Stomach (tissue), 9 donors: Measurements from ENCODE around the gene TLR6. TPM values are rescaled to one million over a fixed set of nuclear protein-coding genes. Genes with fewer than 3 reads are reported as not detected.

Source experiments
- DNase-seq, 2 donors: peaks; one replicate each; pipeline versions ENCODE4 v3.0.0 to v3.0.0-alpha.2; 2013 to 2019
- H3K27ac ChIP-seq, 5 donors: fragments of 200-600 bp in 4 of 5; sonication (generic) in 4 of 5; one replicate each; pipeline ENCODE4 v1.5.1; 2013 to 2019; ENCODE audit warnings: mild to moderate bottlenecking in 1 of 5, moderate library complexity in 1 of 5
- H3K27me3 ChIP-seq, 3 donors: fragments of 200-600 bp; sonication (generic); one replicate each; pipeline ENCODE4 v1.5.1; 2017 to 2019; ENCODE audit warnings: mixed run types in 1 of 3
- H3K36me3 ChIP-seq, 4 donors: fragments of 200-600 bp; sonication (generic); 1 replicate in 3 of 4; 2 replicates in 1 of 4; pipeline ENCODE4 v1.5.1; 2016 to 2019
- H3K4me1 ChIP-seq, 4 donors: fragments of 200-600 bp; sonication (generic); one replicate each; pipeline ENCODE4 v1.5.1; 2016 to 2019
- H3K4me3 ChIP-seq, 4 donors: fragments of 200-600 bp; sonication (generic) in 3 of 4; one replicate each; pipeline ENCODE4 v1.5.1; 2016 to 2019; ENCODE audit warnings: mild to moderate bottlenecking in 1 of 4
- H3K9me3 ChIP-seq, 4 donors: fragments of 200-600 bp; sonication (generic); one replicate each; pipeline ENCODE4 v1.5.1; 2016 to 2019
- EP300 ChIP-seq: sonication (generic); formaldehyde crosslinking; IDR thresholded peaks from one replicate; pipeline ENCODE4 v1.6.1; 2017; ENCODE audit warnings: antibody characterized with exemption
- POLR2A ChIP-seq, 4 donors: fragments of 450-650 bp; IDR thresholded peaks; one replicate each; pipeline ENCODE4 v1.6.1; 2016; ENCODE audit warnings: antibody characterized with exemption in 4 of 4, control low read depth in 2 of 4, mild to moderate bottlenecking in 1 of 4, moderate library complexity in 1 of 4
- POLR2AphosphoS5 ChIP-seq, 3 donors: sonication (generic); formaldehyde crosslinking; IDR thresholded peaks; one replicate each; pipeline ENCODE4 v1.6.1; 2016; ENCODE audit warnings: antibody characterized with exemption in 3 of 3
- WGBS, 5 donors: extraction: QIAGEN DNeasy Blood & Tissue Kit in 3 of 5; methylation state at CpG; one replicate each; pipeline versions ENCODE4 v1.1.5 to v1.1.7; 2013 to 2018; 5-methylcytosine and 5-hydroxymethylcytosine counted together
- intact Hi-C: fragments of 100-400 bp; cut with DNase I; formaldehyde crosslinking; loops from one replicate; pipeline ENCODE4 v1.15.1; 2023; ENCODE audit warnings: low total_unique reads
- polyA plus RNA-seq, 3 donors: library from polyadenylated mRNA; stranded (reverse); fragments of 200-250 nt; gene quantifications; one replicate each; pipeline ENCODE4 v1.2.3, GENCODE V29; 2013
- total RNA-seq, 5 donors: library from RNA; depleted of rRNA; stranded (reverse); fragments of >200 nt; gene quantifications; one replicate each; pipeline versions ENCODE4 v1.1.0 to v1.2.3, GENCODE V29; 2014 to 2016
- TF ChIP-seq, protein P1 (sequence below), 7 experiments: fragments of 450-650 bp in 4 of 7; fragments of 200-600 bp in 3 of 7; sonication (generic) in 3 of 7; IDR thresholded peaks; one replicate each; pipeline ENCODE4 v1.5.1; 2016 to 2019; ENCODE audit warnings: antibody characterized with exemption in 7 of 7, control low read depth in 2 of 7, mild to moderate bottlenecking in 1 of 7
- donor health status: healthy with polysubstance abuse.
- donor health status: Bipolar disorder and iron deficiency.
- donor health status: healthy.

TLR6 gene
- total and polyA plus RNA-seq, 8 donors = 0.19 to 29.0 (median 1.9) TPM; not detected in 2

DNA sequence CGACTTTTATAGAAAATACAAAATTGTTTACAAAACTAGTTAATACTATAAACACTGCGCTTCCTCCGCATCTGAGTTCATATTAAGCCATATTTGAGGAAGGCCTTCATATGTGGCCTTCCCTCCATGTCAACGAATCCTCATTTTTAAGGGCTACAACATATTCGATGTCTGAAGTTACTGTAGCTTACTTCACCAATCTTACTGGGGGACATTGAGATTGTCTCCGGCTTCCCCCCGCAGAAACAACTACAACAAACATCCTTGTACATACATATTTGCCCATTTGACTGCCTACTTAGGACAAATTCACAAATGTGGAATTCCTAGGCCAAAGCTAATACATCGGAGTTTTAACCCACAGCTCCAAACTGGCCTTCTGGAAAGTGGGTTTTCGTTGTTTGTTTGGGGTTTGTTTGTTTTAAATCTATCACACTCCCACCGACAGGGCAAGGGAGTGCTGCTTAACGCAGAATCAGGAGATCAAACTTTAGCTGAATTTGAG, 10.4 kb upstream of the TLR6 start:
- no peaks in the 10 kb centered on the region for H3K9me3 ChIP-seq
- H3K27me3 ChIP-seq = no peaks in the 10 kb centered on the region
- H3K27ac ChIP-seq = peak overlapping the region; percentile 88 to 98 (median 96)
- TF ChIP-seq, protein P1, sequence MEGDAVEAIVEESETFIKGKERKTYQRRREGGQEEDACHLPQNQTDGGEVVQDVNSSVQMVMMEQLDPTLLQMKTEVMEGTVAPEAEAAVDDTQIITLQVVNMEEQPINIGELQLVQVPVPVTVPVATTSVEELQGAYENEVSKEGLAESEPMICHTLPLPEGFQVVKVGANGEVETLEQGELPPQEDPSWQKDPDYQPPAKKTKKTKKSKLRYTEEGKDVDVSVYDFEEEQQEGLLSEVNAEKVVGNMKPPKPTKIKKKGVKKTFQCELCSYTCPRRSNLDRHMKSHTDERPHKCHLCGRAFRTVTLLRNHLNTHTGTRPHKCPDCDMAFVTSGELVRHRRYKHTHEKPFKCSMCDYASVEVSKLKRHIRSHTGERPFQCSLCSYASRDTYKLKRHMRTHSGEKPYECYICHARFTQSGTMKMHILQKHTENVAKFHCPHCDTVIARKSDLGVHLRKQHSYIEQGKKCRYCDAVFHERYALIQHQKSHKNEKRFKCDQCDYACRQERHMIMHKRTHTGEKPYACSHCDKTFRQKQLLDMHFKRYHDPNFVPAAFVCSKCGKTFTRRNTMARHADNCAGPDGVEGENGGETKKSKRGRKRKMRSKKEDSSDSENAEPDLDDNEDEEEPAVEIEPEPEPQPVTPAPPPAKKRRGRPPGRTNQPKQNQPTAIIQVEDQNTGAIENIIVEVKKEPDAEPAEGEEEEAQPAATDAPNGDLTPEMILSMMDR (IDR thresholded peaks at IDR 0.05) = no peak
- TF ChIP-seq EP300 = no peak
- no peak for TF ChIP-seq POLR2AphosphoS5 (IDR thresholded peaks at IDR 0.05)
- no peak for TF ChIP-seq POLR2A (IDR thresholded peaks at IDR 0.05)
- peaks cover 0 to 8% (median 2%) of the 10 kb centered on the region in 4 donors for H3K36me3 ChIP-seq
- 34 to 40% (median 37%) methylated on average over 11 of the region's 11 CpGs for WGBS, 5 donors
- H3K4me3 ChIP-seq = peak overlapping the region; percentile 69 to 92 (median 72)
- no peak for DNase-seq
- intact Hi-C loops = no loop called here
- peaks cover 17 to 57% (median 33%) of the 10 kb centered on the region in 4 donors for H3K4me1 ChIP-seq

DNA sequence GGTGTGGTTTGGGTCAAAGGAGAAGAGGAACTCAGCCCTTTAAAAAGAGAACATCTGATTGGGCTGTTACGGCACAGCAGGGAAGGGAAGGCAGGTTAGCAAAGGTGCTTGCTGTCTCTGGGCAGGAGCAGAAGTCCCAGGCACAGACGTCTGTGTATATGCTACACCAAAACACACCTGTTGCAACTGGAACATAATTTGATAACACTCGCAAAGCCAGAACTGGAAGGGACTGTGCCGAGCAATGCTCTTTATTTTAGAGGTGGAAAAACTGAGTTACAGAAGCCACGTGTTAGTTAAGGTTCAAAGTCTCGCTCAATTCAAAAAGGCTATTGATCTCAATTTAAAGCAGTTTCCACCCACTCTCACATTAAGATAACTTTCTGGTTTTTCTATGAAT, 8.8 kb upstream of the TLR6 start:
- no peak overlapping the region for H3K4me3 ChIP-seq
- DNase-seq = peak; percentile 28 to 48
- peaks cover 17 to 43% (median 26%) of the 10 kb centered on the region in 4 donors for H3K4me1 ChIP-seq
- TF ChIP-seq POLR2AphosphoS5 (IDR thresholded peaks at IDR 0.05) = peak in 1 of 3 donors; percentile 6
- no peak for TF ChIP-seq POLR2A (IDR thresholded peaks at IDR 0.05)
- no peak for TF ChIP-seq EP300
- TF ChIP-seq, protein P1 (IDR thresholded peaks at IDR 0.05) = no peak
- no peaks in the 10 kb centered on the region for H3K9me3 ChIP-seq
- H3K27ac ChIP-seq = peak overlapping the region in 3 of 5 donors; percentile 10 to 37 (median 26)
- intact Hi-C loops = no loop called here
- 19 to 52% (median 48%) methylated on average over 6 of the region's 6 CpGs for WGBS, 5 donors
- no peaks in the 10 kb centered on the region for H3K27me3 ChIP-seq
- peaks cover 0 to 4% (median 1%) of the 10 kb centered on the region in 4 donors for H3K36me3 ChIP-seq

DNA sequence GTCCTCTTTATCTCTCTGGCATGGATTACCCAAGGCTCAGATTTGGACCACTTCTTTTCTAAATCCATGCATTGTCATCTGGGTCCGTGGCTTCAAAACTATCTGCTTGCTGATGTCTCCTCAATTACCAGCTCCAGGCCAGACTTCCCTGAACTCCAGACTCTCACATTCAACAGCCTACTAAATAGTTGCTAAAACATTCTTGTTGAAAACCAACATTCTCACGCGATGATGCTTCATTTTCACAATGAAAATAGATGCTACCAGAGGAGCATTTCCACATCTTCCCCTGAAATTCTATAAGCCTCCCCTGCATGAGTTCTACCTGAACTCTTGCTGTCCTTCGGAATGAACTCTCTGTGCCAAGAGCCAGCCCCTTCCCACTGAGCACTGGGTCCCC, 5.2 kb upstream of the TLR6 start:
- H3K36me3 ChIP-seq = no peaks in the 10 kb centered on the region
- no peak for DNase-seq
- TF ChIP-seq EP300 = no peak
- no peak for TF ChIP-seq POLR2AphosphoS5 (IDR thresholded peaks at IDR 0.05)
- no peak for TF ChIP-seq POLR2A (IDR thresholded peaks at IDR 0.05)
- TF ChIP-seq, protein P1 (IDR thresholded peaks at IDR 0.05) = no peak
- H3K9me3 ChIP-seq = no peaks in the 10 kb centered on the region
- H3K4me3 ChIP-seq = no peak overlapping the region
- intact Hi-C loops = no loop called here
- H3K27ac ChIP-seq = no peak overlapping the region
- 87 to 96% (median 88%) methylated on average over 4 of the region's 4 CpGs for WGBS, 5 donors
- no peaks in the 10 kb centered on the region for H3K27me3 ChIP-seq
- peaks cover under 1 to 22% (median 5%) of the 10 kb centered on the region in 4 donors for H3K4me1 ChIP-seq

DNA sequence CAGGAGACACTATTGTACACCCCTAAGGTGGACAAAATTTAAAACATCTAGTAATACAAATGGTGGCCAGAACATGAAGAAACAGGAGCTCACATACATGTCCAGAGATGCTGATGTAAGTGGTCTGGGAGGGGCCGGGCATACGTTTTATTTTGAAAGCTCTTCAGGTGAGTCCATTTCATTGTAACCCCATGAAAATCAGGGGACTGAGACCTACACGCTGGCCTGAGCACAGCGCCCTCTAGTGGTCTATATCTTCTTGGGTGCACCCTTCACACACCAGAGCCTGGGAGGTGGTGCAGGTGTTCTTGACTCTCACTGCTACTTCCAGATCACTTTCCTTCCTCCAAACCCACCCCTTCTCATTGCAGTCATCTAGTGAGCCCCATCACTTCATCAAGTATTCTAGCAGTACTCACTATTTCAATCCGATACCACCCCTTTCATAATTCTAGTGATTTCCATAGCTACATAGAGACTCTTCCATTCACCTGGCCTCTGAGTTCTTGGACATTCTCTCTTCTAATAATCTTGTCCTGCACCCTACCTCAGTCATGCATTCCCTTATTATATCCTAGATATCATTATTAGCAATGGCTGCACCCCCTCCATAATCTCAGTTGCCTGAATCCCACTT, 4.3 kb upstream of the TLR6 start:
- Histone ChIP-seq H3K4me3 (no peak overlapping the region), H3K27me3 (no peaks in the 10 kb centered on the region), H3K4me1 (peaks cover 0 to 29% (median 7%) of the 10 kb centered on the region in 4 donors), H3K27ac (no peak overlapping the region), H3K9me3 (no peaks in the 10 kb centered on the region), H3K36me3 (no peaks in the 10 kb centered on the region)
- 30 to 39% (median 34%) methylated on average over 5 of the region's 5 CpGs for WGBS, 5 donors
- intact Hi-C loops = no loop called here
- TF ChIP-seq POLR2A (IDR thresholded peaks at IDR 0.05) = no peak
- TF ChIP-seq POLR2AphosphoS5 (IDR thresholded peaks at IDR 0.05) = no peak
- TF ChIP-seq EP300 = no peak
- TF ChIP-seq, protein P1 (IDR thresholded peaks at IDR 0.05) = peak in 4 of 7 experiments; percentile 18 to 70 (median 50)
- DNase-seq = peak; percentile 55 to 66
